ENCODE results near the gene CACNA1C. TPM values are rescaled to one million over a fixed set of nuclear protein-coding genes. Genes with fewer than 3 reads are reported as not detected.

CACNA1C gene
- total and polyA plus RNA-seq, 10 of the 15 experiments (the other 5 are each of a cell fraction or from before 2014, with no cell fraction given): under 0.01 to 0.15 (median 0.09) TPM; not detected in 5

GRCh38 chr12:2336409-2336829, 283.6 kb downstream of the CACNA1C start (continued):
- peak; percentile 75; the same call in 1 of the 2 replicates for TF ChIP-seq MTA3 (IDR thresholded peaks at IDR 0.05; ENCODE audit: borderline replicate concordance, low read length)
- TF ChIP-seq PAX8 (IDR thresholded peaks at IDR 0.05): no peak
- 0 out of 2 replicates have a peak, but pooled peaks have one; percentile 33 for TF ChIP-seq PML (IDR thresholded peaks at IDR 0.05; ENCODE audit: low read length)
- no peak for TF ChIP-seq BCLAF1 (IDR thresholded peaks at IDR 0.05)
- no peak for TF ChIP-seq FOXK2 (IDR thresholded peaks at IDR 0.05)
- TF ChIP-seq RCOR1 (conservative IDR thresholded peaks at IDR 0.05; ENCODE audit: low read depth, low read length): 0 out of 2 replicates have a peak, but pooled peaks have one; percentile 42
- TF ChIP-seq SREBF2 (IDR thresholded peaks at IDR 0.05; ENCODE audit: low read length): no peak
- no peak for TF ChIP-seq SIN3A (IDR thresholded peaks at IDR 0.05; ENCODE audit: low read depth, low read length)
- TF ChIP-seq, protein P1, sequence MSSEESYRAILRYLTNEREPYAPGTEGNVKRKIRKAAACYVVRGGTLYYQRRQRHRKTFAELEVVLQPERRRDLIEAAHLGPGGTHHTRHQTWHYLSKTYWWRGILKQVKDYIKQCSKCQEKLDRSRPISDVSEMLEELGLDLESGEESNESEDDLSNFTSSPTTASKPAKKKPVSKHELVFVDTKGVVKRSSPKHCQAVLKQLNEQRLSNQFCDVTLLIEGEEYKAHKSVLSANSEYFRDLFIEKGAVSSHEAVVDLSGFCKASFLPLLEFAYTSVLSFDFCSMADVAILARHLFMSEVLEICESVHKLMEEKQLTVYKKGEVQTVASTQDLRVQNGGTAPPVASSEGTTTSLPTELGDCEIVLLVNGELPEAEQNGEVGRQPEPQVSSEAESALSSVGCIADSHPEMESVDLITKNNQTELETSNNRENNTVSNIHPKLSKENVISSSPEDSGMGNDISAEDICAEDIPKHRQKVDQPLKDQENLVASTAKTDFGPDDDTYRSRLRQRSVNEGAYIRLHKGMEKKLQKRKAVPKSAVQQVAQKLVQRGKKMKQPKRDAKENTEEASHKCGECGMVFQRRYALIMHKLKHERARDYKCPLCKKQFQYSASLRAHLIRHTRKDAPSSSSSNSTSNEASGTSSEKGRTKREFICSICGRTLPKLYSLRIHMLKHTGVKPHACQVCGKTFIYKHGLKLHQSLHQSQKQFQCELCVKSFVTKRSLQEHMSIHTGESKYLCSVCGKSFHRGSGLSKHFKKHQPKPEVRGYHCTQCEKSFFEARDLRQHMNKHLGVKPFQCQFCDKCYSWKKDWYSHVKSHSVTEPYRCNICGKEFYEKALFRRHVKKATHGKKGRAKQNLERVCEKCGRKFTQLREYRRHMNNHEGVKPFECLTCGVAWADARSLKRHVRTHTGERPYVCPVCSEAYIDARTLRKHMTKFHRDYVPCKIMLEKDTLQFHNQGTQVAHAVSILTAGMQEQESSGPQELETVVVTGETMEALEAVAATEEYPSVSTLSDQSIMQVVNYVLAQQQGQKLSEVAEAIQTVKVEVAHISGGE (CRISPR knock-in tag; IDR thresholded peaks at IDR 0.05): no peak
- peak; percentile 77 for TF ChIP-seq EED (IDR thresholded peaks at IDR 0.05; ENCODE audit: low read depth)
- TF ChIP-seq POU2F2 (IDR thresholded peaks at IDR 0.05; ENCODE audit: borderline replicate concordance, low read depth, low read length): peak; percentile 71; the same call in 1 of the 3 replicates
- TF ChIP-seq TBL1XR1 (IDR thresholded peaks at IDR 0.05; ENCODE audit: low read depth, low read length): peak; percentile 91
- TF ChIP-seq ZBED1 (IDR thresholded peaks at IDR 0.05; ENCODE audit: borderline replicate concordance): peak; percentile 51; the same call in 1 of the 2 replicates
- 0 out of 2 replicates have a peak, but pooled peaks have one; percentile 14 for TF ChIP-seq TCF12 (IDR thresholded peaks at IDR 0.05; ENCODE audit: low read depth, low read length)
- TF ChIP-seq, protein P2, sequence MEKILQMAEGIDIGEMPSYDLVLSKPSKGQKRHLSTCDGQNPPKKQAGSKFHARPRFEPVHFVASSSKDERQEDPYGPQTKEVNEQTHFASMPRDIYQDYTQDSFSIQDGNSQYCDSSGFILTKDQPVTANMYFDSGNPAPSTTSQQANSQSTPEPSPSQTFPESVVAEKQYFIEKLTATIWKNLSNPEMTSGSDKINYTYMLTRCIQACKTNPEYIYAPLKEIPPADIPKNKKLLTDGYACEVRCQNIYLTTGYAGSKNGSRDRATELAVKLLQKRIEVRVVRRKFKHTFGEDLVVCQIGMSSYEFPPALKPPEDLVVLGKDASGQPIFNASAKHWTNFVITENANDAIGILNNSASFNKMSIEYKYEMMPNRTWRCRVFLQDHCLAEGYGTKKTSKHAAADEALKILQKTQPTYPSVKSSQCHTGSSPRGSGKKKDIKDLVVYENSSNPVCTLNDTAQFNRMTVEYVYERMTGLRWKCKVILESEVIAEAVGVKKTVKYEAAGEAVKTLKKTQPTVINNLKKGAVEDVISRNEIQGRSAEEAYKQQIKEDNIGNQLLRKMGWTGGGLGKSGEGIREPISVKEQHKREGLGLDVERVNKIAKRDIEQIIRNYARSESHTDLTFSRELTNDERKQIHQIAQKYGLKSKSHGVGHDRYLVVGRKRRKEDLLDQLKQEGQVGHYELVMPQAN (conservative IDR thresholded peaks at IDR 0.05): no peak
- no peak for TF ChIP-seq CBX3 (IDR thresholded peaks at IDR 0.05; ENCODE audit: borderline replicate concordance, low read depth)
- TF ChIP-seq SP1 (IDR thresholded peaks at IDR 0.05; ENCODE audit: low read depth, low read length): peak; percentile 60
- TF ChIP-seq, protein P3, sequence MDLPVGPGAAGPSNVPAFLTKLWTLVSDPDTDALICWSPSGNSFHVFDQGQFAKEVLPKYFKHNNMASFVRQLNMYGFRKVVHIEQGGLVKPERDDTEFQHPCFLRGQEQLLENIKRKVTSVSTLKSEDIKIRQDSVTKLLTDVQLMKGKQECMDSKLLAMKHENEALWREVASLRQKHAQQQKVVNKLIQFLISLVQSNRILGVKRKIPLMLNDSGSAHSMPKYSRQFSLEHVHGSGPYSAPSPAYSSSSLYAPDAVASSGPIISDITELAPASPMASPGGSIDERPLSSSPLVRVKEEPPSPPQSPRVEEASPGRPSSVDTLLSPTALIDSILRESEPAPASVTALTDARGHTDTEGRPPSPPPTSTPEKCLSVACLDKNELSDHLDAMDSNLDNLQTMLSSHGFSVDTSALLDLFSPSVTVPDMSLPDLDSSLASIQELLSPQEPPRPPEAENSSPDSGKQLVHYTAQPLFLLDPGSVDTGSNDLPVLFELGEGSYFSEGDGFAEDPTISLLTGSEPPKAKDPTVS (IDR thresholded peaks at IDR 0.05; ENCODE audit: low read depth, low read length): no peak
- peak; percentile 78 for TF ChIP-seq RFX5 (IDR thresholded peaks at IDR 0.05; ENCODE audit: low read depth, low read length)
- no peak for TF ChIP-seq NRF1 (conservative IDR thresholded peaks at IDR 0.05; ENCODE audit: low read depth, low read length)
- TF ChIP-seq CREM (IDR thresholded peaks at IDR 0.05; ENCODE audit: low read depth): peak; percentile 73; the same call in 1 of the 2 replicates
- TF ChIP-seq CEBPB (IDR thresholded peaks at IDR 0.05; ENCODE audit: borderline replicate concordance in 1 of 2, low read depth in 2 of 2, low read length in 2 of 2): 0 out of 4 replicates have a peak, but pooled peaks of 1 of the 2 experiments have one; percentile 32
- no peak for TF ChIP-seq TCF7 (IDR thresholded peaks at IDR 0.05; ENCODE audit: borderline replicate concordance)

All from GM12878 (cell line).